NCI-H2107 treated with DMSO at 0.1 percent for 48 hours (cell line): ENCODE results near the gene KMT2E.
A peak's percentile ranks its signal among the peaks of the same experiment; 100 is the strongest.

Experiments used
- DNase-seq: peaks from one replicate; lab custom pipeline; 2025; ENCODE audit not compliant: unreplicated experiment; lab: John Stamatoyannopoulos, UW

KMT2E gene

GRCh38 chr7:105009667-105010503 is 4.1 kb upstream of the KMT2E start:
- DNase-seq: no peak

DNA sequence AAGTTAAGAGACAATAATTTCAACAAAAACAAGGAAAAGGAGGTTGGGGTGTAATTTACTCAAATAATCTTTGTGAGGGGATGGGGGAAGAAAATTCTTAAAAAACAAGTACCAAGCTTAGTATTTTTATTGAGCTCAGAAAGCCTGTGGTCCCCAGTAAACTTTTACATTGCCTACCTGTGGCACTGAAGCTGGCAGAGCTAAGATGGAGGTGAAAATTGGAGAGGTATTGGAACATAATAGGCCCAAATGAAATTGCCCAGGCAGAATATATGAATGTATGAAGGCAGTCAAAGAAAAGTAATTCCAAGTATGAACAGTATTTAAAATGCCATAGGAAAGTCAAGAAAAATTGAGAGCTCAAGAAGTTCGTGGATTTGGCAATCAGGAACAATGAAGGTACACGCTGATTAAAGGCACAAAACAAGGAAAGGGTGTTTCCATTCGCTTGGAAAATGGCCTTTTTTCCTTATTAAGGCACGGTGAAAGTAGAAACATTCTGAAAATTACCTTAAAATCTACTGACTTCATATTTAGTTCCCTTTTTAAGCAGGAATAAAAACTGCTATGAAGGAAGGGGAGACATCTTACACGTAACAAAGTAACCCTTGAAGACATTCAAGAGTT is 3.4 kb upstream of the KMT2E start:
- DNase-seq: no peak

DNA sequence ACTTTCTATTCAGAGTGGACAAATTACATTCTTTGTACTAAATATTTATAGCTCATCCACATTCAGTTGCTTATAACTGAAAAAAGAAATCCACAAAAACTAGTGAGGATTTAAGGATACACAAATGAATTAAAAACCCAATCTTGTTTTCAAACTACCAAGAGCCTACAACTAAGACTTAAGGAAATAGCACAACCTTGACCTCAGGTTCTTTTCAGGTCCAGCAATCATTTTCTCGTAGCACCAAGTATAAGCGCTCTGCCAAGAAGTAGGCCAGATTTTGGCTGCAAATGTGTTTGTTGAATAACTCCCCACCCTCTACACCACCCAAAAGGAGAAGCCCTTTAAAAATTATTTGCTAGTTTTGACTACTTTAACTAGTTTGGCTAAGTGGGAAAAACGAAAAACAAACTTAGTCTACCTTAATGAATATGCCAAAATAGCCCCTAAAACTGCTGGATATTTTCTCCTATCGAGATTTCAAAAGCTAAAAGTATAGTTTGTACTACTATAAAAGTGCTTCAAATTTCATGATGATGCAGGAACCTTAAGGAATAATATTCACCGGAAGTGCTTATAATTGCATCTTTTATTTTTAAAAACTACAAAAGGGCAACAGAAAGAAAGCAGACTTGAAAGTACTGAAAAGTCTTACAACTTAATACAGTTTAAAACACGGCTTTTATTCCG is 2.7 kb upstream of the KMT2E start:
- DNase-seq: no peak

- peak; percentile 72 for DNase-seq
These were observed 2.0 kb upstream of the KMT2E start for GRCh38 chr7:105011831-105012502.

- peak; percentile 92 for DNase-seq
These were observed 1.3 kb upstream of the KMT2E start for GRCh38 chr7:105012503-105013220.

DNA sequence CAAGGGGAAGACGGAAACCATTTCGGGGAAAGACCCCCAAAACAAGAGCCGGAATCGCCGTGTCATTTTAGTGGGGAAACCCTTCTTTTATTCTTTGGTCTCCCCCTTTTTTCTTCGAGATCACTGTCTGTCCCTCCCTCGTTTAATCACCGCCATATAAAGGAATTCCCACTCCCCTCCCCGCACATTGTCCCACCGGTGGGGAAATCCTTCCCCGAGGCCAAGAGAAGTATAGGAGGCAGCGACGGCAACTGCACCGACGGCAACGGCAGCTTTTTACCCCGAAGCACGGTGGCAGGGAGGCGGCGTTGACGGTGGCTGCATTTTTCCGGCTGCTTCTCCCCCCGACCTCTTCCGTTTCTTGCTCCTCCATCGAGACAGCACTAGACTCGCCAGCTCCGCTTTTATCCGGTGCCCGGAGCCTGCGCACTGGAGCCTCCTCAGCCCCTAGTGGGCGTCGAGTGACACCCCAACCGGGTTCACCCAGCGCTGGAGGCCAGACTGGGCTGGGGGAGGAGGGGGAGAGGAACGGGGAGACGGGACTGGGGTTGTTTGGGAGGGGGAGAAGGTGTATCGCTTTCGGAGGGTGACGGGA is 687 bp upstream of the KMT2E start:
- peak; percentile 83 for DNase-seq

GRCh38 chr7:105014693-105015389 is 836 bp downstream of the KMT2E start:
- DNase-seq: peak; percentile 79

DNA sequence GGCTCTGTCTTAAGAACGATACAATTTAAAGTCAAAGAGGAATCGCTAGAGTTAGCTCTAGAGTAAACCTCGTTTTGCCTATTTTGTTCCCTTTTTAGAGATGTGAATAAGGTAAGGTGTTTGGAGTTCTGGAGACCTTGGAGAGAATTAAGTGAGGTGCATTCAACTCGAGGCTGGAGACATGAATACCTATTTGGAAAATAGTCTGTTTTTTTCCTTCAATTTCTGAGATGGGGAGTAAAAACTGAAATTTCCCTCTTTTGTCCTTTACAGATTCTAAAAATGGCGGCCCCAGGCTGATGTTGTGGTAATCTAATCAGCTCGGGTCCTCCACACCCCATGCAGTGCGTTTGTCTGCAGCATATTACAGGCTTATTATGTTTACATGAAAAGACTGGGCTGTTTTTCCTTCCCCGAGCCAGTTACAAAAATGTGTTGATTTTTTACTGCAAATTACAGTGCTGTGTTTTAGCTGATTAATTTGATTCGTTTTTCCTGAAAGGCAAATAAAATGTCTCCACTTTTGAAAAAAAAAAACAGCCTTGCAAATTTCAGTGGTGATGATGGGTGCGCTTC is 1.5 kb downstream of the KMT2E start:
- DNase-seq: peak; percentile 75

GRCh38 chr7:105016068-105016708 is 2.2 kb downstream of the KMT2E start:
- DNase-seq: no peak

DNA sequence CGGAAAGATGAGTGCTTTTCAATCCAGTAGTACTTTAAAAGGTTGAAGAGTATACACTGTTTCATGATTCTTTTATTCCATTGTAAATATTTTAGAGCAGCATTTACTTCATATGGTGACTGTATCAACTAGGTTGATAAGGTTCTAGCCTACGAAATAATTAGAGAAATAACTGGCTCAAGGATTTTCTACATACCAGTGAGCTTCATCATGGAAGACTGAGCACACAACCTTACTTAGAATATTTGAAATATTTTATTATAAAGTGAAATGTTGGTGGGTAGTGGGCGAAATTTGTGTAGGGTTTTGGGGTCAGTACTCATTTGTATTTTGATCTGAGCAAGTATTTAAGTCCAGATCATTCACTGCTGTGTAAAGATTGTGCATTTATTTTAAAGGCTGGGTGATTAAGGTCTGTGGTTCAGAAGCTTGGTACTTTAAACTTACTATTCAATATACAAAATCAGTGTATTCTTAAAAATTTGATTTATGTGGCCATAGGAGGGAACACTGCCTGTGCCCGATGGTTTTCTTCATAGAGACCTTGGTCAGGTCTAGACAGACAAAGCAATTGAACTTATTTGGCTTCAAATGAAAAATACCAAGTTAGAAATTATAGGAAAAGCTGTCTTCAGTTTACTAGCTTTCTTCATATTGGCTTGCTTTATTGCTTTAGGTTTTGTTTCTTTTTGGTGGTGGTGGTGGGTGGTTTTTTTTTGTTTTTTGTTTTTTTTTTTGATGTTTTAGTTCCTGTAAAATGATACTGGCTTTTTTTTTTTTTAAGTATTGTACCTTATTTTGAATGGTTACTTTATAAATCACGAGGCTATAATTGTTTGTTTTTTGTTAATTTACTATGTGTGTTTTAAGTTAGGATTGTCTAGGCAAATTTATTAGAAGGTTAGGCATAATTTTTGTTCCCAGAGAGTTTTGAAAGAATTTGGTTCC is 3.0 kb downstream of the KMT2E start:
- DNase-seq: no peak

GRCh38 chr7:105017657-105018365 is 3.8 kb downstream of the KMT2E start:
- no peak for DNase-seq

GRCh38 chr7:105019269-105019668 is 5.3 kb downstream of the KMT2E start:
- DNase-seq: no peak

DNA sequence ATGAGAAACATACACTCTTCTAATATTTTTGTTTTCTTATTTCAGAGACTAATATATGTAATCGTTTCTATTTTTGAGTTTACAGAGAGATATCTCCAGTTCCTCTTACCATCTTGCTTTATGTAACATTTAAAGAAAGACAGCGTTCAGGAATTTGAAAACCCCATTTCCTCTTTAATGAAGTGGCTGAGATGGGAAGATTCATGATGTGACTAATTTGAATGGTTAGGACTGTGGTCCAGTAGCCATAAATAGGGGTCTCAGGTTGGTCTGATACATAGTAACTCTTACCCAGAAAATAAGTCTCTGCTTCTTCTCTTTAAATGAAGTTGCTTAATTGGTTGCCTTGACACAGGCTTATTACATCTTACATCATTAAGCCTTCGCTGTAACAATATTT is 6.9 kb downstream of the KMT2E start:
- DNase-seq: no peak

DNA sequence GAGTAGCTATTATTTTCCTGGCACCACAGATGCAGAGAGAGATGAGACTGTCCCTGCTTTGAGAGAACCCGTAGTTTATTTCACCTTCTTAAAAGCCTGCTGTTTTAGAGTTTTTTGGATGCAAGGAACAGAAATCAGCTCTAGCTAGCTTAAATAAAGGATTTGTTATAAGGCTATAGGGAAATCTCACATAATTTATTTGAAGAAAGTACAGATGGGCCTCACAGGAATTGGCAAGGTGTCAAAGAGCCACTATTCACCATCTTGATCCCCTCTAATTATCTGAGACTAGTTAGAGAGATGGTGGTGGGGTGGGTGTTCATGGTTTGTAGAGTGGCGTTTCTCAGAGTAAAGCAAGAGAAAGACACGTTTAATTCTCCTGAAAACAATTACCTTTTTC is 7.3 kb downstream of the KMT2E start:
- DNase-seq: no peak

GRCh38 chr7:105021967-105022366 is 8.0 kb downstream of the KMT2E start:
- no peak for DNase-seq

DNA sequence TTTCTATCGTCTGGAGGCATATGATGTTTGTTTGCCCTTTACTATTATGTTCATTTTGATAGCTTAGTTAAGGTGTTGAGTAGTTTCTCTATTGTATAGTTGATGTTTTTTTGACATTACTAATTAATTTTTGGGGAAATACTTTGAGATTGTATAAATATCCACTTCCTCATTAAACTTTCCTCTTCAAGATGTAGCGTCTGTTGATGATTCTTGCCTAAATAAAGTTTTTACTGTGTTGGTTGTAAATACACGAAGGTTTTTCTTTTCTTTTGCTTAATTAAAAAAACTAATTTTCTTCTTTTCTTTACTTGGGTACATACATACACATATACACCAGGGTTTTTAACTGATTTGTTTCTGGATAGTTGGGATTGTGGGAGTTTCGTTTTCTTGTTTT is 8.5 kb downstream of the KMT2E start:
- DNase-seq: no peak

DNA sequence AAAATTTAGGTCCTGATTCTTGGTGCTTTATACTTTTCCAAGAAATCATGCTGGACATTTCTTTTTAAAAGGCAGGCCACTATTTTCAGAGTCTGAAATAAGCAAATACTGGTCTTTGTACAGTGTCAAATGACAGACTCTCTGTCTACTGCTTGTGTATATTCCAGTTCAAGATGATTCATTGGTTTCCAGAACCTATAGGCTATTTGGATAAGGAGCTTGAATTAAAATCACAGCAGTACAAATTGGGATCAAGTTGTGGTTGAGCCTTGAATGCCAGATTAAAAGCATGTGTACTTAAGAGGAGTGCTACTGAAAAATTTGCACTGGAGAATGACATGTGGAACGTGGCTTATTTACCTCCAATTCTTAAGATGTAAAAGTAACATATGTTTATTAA is 10.7 kb downstream of the KMT2E start:
- DNase-seq: no peak
